T-helper 9 cell (primary cell): ENCODE results near the gene MTG1.
A peak's percentile ranks its signal among the peaks of the same experiment; 100 is the strongest.

Source experiments
- DNase-seq: peaks from one replicate; pipeline ENCODE4 v3.0.0-alpha.2; 2020
- total RNA-seq, 2 donors: gene quantifications; one replicate each; lab custom pipeline; 2026; lab: John Stamatoyannopoulos, UW

MTG1 gene, protein sequence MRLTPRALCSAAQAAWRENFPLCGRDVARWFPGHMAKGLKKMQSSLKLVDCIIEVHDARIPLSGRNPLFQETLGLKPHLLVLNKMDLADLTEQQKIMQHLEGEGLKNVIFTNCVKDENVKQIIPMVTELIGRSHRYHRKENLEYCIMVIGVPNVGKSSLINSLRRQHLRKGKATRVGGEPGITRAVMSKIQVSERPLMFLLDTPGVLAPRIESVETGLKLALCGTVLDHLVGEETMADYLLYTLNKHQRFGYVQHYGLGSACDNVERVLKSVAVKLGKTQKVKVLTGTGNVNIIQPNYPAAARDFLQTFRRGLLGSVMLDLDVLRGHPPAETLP
- total RNA-seq: 9.2 to 13.3 reads per million in 2 donors

DNA sequence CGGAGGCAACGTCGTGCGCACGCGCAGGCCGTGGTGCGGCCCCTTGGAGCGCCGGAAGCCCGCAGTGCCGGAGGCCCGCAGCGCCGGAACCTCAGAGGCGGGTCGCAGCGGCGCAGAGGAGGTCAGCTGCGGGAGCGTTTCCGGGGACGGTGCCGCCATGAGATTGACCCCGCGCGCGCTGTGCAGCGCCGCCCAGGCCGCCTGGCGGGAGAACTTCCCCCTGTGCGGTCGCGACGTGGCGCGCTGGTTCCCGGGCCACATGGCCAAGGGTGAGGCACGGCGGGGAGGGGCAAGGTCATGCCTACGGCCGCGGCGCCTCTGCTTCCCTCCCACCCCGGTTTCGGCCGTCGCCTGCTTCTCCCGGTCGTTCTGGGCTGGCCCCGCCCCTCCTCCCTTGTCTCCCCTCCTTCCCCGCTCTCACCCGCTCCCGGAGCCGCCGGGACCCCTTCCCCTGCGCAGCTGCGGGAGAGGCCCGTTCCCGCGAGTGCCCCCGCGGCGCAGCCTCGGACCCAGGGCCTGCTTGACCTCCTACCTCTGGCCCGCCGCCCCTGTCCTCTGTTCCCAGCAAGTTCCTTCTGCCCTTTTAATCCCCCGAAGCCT lies at the start of gene MTG1:
Gene MTG1 (plus strand): TSS at position 94 of the 600 bp plus-strand sequence. CDS start 64 bp downstream, at position 158.
- peak; percentile 91 for DNase-seq

DNA sequence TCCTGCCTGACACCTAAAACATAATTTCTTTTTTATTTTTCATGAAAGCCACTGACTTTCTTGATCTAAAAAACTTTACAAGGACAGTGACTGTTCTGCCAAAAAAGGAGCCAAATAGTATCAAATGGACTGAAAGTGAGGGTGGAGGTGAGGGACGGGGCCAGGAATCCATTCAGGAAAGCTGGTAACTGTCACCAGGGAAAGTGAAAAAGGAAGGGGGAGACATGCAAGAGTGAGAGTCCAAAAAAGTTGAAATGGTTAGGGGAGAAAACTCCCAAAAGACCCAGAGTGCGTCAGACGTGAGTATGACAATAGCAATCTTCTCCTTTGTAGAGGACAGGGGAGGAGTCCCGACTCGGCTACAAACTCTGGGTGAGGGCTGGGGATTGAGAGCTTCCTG lies 49.7 kb upstream of the MTG1 start:
- DNase-seq: no peak

DNA sequence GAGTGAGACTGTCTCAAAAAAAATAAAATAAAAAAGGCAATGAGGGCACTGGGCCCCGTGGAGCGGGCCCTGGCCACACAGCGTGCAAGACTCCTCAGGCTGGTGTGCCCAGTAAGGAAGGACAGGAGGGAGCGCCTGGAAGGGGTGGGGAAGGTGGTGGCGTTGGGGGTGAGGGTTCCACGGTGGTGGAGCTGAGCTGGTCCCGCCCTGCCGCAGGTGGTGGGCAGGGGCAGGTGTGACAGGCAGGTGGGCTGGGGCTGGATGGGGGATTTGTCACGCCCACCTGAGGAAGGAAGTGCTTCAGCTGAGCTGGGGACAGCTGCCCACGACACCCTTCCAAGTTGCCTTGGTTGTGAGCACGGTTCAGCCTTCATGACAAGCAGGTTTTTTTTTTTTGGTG lies 47.5 kb upstream of the MTG1 start:
- DNase-seq: no peak

DNA sequence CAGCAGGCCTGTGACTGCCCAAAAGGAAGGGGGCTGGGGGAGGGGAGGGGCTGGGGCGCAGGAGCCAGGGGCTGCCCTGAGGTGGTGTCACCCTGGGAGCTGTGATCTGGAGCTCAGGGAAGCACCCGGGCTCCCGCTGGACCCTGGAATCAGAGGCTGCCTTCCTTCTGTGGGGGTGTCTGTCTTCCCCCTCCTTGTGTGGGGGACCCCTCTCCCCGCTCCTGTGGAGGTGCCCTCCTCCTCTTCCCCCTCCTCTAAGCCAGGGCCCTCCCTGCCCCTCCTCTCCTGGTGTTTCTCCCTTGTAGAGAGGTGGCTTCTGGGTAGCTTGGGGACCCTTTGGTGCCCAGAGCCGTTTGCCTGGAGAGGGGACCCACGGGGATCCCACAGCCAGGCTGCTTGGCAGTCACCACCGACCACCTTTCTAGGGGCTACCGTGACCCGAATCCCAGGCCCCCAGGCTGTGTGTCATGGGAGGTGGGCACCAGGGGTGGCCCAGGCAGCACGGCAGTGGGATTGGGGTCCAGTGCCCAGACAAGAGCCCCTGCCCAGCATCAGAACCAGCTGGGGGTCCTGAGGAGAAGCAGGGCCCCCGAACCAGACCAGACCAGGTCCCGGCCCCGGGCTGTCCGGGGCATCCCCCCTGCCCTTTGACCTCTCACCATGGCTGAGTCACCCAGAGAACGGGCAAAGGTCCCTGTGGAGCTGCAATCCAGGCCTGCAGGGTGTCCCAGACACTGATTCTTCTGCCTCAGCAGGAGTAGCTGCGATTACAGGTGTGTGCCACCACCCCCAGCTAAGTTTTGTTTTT lies 46.0 kb upstream of the MTG1 start:
- DNase-seq: no peak

DNA sequence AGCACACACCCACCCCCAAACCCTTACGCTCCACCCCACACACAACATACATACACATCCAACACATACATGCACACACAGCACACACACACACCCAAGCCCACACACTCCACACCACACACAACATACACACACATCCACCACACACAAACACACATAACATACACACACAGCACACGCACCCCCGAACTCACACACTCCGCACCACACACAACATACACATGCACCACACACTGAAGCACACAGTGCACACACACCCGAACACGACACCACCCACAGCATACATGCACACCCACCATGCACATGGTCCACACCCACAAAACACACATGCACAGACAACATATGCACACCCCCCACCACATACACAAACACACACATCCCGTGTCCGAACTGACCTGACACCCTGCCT lies 44.8 kb upstream of the MTG1 start:
- DNase-seq: no peak

DNA sequence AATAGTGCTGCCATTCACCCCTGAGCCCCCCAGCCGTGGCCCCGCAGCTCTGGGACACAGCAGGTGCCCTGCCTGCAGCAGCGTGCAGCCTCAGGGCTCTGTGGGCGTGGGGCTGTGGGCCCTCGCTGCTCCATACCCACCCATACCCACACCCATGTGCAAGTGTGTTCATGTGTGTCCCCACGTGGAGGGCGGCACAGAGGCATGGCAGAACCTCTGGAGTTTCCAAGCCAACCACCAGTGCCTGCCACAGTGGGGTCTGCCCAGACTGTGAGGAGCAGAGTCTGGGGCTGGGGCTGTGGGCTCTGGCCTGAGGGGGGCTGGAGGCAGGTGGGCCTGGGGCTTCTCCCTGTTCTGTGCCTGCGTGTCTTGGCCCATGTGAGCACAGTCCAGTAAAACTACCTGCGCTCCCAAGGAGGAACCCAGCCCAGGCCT lies 44.4 kb upstream of the MTG1 start:
- DNase-seq: no peak

DNA sequence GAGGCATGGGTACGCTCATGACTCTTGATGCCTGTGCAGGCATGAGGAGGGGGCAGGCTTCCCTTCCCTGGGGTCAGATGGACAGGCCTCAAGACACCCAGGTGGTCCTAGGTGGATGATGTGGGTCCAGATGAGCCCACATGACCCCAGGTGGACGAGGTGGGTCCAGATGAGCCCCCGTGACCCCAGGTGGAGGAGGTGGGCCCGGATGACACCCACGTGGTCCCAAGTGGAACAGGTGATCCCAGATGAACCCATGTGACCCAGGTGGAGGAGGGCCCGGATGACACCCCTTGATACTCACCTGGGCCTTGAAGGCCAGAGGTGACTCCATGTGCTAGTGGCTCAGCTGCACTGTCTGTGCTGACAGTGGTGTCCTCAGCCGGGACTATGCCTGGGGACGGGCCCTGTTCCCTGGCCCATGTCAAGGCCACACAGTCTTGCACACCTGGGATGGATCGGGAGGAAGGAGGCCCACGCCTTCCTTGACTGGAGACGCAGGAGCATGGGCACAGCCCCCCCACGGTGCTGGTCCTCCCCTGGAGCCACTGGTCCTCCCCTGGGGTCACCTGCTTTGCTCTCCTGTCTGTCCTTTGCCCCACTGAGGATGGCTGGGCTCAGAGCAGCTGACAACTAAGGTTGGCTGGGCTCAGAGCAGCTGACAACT lies 43.5 kb upstream of the MTG1 start:
- DNase-seq: no peak

DNA sequence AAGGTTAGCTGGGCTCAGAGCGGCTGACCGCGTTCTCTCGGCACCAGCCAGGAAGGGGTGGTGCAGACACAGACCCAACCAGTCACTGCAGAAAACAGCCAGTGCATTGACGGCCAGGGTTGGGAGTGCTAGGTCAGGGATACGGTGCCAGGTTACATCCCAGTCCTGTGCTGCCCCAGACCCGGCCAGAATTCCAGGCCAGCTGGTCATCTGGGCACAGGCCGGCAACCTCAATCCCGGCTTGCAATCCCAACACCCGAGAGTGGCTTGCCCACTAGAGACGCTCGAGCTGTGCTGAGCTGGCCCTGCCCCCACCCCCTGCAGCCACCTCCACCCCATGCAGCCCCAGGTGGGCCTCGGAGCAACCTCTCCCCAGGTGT lies 43.0 kb upstream of the MTG1 start:
- DNase-seq: no peak

DNA sequence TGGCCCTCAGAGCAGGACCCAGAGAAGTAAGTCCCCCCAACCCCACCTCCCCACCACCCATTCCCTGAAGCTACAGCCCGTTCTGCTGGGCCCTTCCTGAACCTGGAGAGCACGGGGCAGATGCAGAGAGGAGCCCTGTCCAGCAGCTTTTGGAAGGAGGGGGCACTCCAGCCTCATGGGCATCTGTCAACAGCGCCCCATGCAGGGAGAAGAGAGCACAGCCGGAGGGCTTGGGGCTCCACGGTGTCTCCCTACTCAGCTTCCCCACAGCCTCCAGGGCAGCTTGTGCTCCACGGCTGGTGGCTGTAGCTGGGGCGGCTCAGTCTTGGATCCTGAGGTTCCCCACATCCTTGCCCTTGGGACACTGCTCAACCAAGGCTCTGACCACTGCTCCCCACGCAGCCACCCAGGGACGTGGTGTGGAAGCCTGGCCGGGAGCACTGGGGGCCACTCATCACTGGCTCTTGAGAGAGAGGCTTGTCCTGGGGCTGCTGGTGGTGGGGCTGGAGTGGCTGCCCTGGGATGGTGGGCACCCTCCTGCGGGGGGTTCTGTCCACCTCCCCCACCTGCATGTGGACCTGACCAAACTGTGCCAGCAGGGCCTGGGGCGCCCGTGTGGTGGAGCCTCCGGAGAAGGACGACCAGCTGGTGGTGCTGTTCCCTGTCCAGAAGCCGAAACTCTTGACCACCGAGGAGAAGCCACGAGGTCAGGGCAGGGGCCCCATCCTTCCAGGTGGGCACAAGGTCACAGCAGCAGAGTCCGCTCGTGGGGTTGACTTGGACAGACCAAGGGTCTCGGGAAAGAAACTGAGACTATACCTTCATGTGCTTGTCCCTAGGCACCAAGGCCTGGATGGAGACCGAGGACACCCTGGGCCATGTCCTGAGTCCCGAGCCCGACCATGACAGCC lies 42.3 kb upstream of the MTG1 start:
- no peak for DNase-seq

DNA sequence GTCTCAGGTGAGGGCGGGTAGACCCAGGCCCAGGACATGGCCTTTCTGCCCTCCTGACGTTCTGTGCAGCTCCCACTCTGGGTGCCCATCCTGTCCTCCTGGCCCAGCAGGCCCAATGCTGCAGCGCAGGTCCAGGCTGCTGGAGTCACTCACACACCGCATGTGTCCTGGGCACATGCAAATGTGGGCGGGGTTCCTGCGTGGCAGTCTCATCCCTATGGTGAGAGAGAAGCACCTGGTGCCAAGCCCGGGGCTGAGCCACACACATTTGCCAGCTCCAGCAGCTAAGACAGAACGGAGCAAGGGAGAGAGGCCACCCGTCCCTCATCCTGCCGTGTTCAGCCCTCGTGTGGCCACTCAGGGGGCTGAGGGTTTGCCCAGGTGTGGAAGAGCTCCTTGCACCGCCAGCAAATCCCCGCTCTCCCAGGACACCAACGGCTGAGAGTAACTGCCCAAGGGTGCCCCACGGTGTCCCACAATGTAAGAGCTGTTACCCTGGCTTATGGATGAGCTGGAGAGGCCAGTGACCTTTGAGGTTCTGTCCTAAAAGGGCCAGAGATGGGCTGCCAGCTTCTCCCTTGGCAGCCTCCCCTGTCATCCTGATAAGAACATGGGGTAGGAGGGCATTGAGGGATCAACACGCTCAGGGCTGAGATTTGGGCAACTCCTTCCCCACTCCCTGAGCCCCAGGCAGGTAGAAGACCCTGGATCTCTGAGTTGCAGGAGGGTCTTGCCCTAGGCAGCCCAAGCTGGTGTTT lies 40.6 kb upstream of the MTG1 start:
- no peak for DNase-seq

DNA sequence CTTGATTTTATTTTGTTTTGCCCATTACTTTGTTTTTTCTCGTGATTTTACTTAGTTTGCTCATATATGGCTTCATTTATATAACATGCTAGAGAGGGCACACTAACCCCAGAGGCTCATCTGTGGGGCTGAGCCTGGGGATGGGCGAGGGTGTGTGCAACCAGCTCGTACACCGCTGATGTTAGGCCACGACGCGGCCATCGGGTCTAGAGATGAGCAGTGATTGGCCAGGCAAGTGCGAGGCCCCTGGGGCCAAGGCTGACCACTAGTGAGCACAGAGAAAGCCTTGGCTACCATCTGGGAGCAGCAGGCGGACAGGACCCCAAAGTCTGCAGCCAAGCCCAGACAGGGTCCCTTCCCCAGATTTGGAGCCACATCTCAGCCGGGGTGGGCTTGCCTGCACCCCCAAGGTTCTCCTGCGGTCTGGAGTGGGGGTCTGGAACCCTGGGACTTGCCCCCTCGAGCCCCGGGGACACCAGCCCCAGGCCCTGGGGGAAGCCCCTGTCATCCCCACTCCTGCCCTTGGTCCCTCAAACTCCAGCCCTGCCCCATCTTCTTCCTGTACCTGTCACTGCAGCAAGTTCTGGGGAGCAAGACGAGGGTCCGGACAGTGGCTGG lies 39.9 kb upstream of the MTG1 start:
- no peak for DNase-seq

DNA sequence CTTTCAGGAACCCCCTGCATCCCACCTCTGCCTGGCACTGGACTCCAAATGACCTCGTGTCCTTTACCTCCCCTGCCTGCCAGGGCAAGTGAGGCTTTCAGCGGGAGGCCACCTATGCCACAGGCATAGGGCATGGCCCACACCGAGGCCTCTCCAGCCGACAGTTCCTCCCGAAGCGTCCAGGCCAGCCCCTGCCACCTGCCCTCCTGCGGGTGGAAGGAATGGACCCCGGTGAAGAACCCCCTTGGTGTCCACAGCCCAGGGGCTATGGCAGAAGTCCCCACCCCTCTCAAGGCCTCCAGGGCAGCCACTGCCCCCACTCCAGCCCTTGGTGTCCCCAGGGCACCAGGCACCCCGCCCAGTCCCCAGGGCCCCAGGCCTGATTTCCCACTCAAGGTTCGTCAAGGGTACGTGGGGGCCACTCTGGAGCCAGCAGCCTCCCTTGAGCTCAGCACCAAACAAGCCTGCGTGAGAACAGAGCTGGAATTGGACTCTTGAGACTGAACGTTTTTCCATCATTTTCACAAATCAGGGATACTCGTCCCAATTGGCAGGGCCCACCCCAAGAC lies 39.2 kb upstream of the MTG1 start:
- DNase-seq: no peak

DNA sequence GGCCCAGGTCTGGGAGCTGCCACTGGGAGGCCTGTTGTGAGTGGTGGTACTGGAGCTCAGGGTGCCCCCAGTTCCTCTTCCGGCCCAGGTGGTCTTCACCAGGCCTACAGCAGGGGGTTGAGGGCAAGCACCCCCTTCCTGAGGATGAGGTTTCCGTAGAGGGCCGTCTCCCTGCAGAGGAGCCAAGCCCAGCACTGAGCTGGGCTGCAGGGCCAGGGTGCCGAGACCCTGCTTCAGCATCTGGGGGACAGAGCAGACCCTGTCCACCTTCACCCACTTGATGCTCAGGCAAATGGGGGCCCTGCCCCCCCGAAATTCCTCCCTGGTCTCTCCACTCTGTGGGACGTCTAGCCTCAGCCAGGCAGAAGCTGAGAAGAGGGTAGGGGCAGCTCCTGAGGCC lies 38.7 kb upstream of the MTG1 start:
- DNase-seq: no peak

DNA sequence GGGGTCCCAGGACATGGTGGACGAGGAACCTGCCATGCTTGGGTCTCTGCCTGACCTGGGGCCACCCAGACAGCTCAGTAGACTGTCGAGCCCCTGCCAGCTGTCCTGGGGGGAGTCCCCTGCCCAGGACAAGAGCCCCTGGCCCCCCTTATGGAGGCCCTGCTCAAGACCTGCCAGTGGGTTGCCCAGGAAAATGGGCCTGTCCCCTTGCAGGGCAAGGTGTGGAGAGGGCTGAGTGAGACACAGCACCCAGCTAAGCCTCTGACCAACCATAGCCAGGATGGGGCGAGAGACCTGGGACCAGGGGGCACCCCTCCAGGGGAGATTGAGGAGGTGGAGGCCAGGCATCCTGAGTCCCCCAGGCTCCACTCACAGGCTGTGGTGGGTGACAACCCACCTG lies 38.0 kb upstream of the MTG1 start:
- DNase-seq: no peak

DNA sequence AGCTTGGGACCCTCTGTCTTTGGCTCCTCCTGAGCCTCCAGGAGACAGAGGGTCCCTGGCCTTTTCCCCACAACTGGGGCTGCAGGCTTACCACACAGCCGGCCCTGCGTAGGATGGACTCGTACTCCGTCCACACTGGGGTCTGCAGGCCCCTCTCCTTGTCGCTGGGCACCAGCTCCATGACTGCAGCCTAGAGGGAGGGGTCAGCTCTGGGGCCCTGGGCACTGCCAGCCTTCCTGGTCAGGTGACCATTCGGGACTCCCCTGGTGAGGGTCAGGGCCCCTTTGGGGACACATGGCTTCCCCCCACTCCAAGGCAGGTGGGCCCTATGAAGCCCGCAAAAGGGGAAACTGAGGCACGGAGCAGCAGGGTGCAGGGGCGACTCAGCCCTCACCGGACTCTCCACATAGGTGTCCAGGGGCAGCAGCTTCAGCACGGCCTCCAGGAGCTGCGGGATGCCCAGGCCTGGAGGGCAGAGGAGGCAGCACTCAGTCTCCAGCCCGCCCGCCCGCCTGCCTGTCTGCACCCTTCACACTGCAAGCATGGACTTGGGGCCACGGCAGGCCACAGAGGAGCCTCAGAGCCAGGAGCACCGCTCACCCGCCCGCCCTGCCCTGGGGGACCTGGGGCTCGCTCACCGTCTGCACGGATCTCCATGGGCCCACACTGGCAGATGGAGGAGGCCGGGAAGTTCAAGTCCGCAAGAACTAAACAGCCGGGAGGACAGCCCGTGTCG lies 37.2 kb upstream of the MTG1 start:
- DNase-seq: no peak

DNA sequence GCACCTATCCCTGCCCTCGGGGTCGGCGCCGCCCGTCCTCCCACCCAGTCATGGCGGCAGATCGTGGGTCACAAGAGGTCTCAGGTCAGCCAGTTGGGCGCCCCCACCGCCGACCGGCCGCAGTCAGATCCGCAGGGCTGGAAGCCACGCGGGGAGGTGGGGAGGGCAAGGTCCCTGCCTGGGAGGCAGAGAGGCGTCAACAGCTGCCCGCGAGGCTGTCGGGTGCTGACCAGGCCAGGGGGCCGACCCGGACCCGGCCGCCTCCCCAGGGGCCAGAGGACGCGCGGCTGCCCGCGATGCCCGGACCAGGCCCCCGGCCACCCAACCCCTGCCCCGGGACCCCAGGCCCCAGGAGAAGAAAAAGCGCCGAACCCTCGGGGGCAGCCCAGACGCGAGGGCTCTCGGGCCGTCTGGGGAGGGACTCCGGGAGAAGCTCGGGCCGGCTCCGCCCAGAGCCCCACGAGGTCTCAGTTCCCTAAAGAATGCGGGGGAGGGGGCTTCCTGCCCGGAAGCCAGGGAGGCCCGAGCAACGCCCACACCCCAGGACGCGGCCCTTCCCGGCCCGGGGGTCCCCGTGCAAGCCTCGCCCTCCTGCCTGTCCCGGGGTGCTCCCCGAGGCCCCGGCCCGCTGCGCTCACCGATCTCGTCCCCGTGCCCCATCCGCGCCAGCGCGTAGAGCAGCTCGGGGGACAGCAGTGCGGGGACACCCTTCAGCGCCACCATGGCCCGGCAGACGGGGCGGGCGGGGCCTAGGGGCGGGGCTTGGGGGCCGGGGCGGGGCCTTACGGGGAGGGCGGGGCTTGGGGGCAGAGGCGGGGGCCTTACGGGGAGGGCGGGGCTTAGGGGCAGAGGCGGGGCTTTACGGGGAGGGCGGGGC lies 36.4 kb upstream of the MTG1 start, which contains the start of gene FUOM:
Gene FUOM (minus strand): TSS at position 735 of the 877 bp plus-strand sequence. CDS start 12 bp downstream, at position 723.
- DNase-seq: peak; percentile 68

DNA sequence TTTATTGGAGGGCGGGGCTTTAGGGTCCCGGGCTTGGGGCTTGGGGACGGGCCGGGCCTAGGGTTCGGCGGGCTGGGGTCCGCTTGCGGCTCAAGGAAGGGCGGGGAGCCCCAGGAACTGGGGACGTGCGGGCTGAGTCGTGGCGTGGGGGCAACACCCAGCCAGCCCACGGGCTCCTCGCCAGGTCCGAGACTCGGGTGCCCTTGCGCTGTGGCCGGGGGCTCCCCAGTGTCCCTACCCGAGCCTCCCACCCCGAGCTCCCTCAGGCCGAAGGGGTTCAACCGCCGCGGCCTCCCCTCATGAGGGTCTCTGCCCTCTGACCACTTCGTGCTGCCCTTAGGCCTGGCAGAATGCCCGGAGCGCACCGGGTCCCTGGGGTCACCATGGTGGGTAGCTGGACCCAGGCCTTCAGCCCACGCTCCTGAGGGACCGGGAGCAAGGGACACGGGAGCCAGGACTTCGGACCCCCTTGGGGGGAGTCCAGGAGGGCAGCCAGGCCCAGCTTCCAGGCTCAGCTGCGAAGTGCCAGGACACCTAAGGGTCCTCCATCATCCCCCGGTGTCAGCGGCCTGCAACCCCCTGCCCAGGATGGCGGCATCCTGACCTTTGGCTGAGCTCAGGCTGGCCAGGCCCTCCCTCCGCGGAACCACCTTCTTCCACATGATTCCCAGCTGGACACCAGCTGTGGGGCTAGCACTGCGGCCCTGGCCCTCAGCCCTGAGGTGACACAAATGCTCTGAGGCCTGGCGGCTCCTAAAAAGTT lies 35.6 kb upstream of the MTG1 start:
- no peak for DNase-seq

DNA sequence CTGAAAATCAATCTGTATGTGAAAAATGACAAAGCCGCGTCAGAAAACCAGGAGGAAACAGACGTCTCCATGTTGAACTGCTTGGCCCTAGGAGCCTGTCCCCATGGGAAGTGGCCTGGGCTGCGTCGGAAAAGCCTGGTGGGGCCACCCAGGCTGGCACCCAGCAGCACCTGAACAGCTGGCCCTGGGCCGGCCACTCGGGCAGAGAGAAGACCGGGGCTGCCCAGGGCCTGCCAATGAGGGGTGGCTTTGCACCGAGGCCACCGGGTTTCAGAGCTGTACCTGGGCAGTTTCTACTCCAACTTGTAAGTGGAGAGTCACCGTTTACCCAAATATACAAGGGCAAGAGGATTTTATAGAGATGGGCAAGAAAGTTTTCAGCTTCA lies 35.0 kb upstream of the MTG1 start:
- no peak for DNase-seq
